ENCODE results near the gene GPR55. TPM values are rescaled to one million over a fixed set of nuclear protein-coding genes. Genes with fewer than 3 reads are reported as not detected.

The GPR55 gene
- total RNA-seq, 1 experiment from 2014 or later, result not detected

GRCh38 chr2:230913406-230914143, 11.5 kb downstream of the GPR55 start:
- BruUV-seq (replicated peaks), result no TSS peak
- Mint-ChIP-seq H3K4me3 (ENCODE audit: unreplicated experiment) (no peak overlapping the region), H3K4me1 (ENCODE audit: low read depth, unreplicated experiment) (peaks cover 5% of the 10 kb centered on the region), H3K27me3 (ENCODE audit: insufficient read depth, unreplicated experiment) (peaks cover 3% of the 10 kb centered on the region), H3K9me3 (ENCODE audit: unreplicated experiment) (no peaks in the 10 kb centered on the region), H3K27ac (ENCODE audit: unreplicated experiment) (no peak overlapping the region), H3K36me3 (ENCODE audit: insufficient read depth, unreplicated experiment) (no peaks in the 10 kb centered on the region)
- peak in 1 of 2 experiments; percentile 9 for DNase-seq
- TF ChIP-seq CTCF (IDR thresholded peaks at IDR 0.05; ENCODE audit: insufficient read depth in 1 of 2, low read depth in 1 of 2, low read length in 1 of 2, severe bottlenecking in 1 of 2, unreplicated experiment in 1 of 2), result peak; percentile 14 to 42
- intact Hi-C loops (cut with micrococcal nuclease; ENCODE audit: unreplicated experiment), result loop anchor here (1.0 to 5.0 kb wide), 2 partner anchors 41 to 89 kb away; no protein-coding TSS in a partner anchor
- CTCF ChIA-PET, result no interaction called here
- no peaks in the 10 kb centered on the region for H3K27me3 ChIP-seq (replicated peaks; ENCODE audit: control insufficient read depth, insufficient read depth, low read length)
- POLR2A ChIA-PET, result no interaction called here
- no peaks in the 10 kb centered on the region for H3K9me3 ChIP-seq
- no peak overlapping the region for H3K4me3 ChIP-seq (ENCODE audit: low read depth, low read length)
- H3K4me1 ChIP-seq, result no peaks in the 10 kb centered on the region
- H3K36me3 ChIP-seq (ENCODE audit: control insufficient read depth, insufficient read depth, low read length), result no peaks in the 10 kb centered on the region

- no peak for TF ChIP-seq CTCF (IDR thresholded peaks at IDR 0.05; ENCODE audit: insufficient read depth in 1 of 2, low read depth in 1 of 2, low read length in 1 of 2, severe bottlenecking in 1 of 2, unreplicated experiment in 1 of 2)
- Mint-ChIP-seq H3K27ac (ENCODE audit: unreplicated experiment) (no peak overlapping the region), H3K4me3 (ENCODE audit: unreplicated experiment) (no peak overlapping the region), H3K36me3 (ENCODE audit: insufficient read depth, unreplicated experiment) (no peaks in the 10 kb centered on the region), H3K4me1 (ENCODE audit: low read depth, unreplicated experiment) (peaks cover 5% of the 10 kb centered on the region), H3K27me3 (ENCODE audit: insufficient read depth, unreplicated experiment) (no peaks in the 10 kb centered on the region), H3K9me3 (ENCODE audit: unreplicated experiment) (no peaks in the 10 kb centered on the region)
- POLR2A ChIA-PET, result no interaction called here
- DNase-seq, result no peak
- no TSS peak for BruUV-seq (replicated peaks)
- Histone ChIP-seq H3K27me3 (replicated peaks; ENCODE audit: control insufficient read depth, insufficient read depth, low read length) (no peaks in the 10 kb centered on the region), H3K4me3 (ENCODE audit: low read depth, low read length) (no peak overlapping the region), H3K4me1 (no peaks in the 10 kb centered on the region), H3K9me3 (no peaks in the 10 kb centered on the region), H3K36me3 (ENCODE audit: control insufficient read depth, insufficient read depth, low read length) (no peaks in the 10 kb centered on the region)
- intact Hi-C loops (cut with micrococcal nuclease; ENCODE audit: unreplicated experiment), result loop anchor here (1.0 to 5.0 kb wide), 2 partner anchors 40 to 88 kb away; no protein-coding TSS in a partner anchor
- CTCF ChIA-PET, result no interaction called here
Observed at GRCh38 chr2:230912724-230913123, 12.3 kb downstream of the GPR55 start.

- no peaks in the 10 kb centered on the region for H3K9me3 Mint-ChIP-seq (ENCODE audit: unreplicated experiment)
- no peak for DNase-seq
- no peaks in the 10 kb centered on the region for H3K36me3 ChIP-seq (ENCODE audit: control insufficient read depth, insufficient read depth, low read length)
- H3K27me3 Mint-ChIP-seq (ENCODE audit: insufficient read depth, unreplicated experiment), result no peaks in the 10 kb centered on the region
- peaks cover 5% of the 10 kb centered on the region for H3K4me1 Mint-ChIP-seq (ENCODE audit: low read depth, unreplicated experiment)
- no TSS peak for BruUV-seq (replicated peaks)
- H3K4me3 Mint-ChIP-seq (ENCODE audit: unreplicated experiment), result no peak overlapping the region
- intact Hi-C loops (cut with micrococcal nuclease; ENCODE audit: unreplicated experiment), result loop anchor here (5.0 kb wide), 1 partner anchor 40 kb away; no protein-coding TSS in a partner anchor
- H3K27me3 ChIP-seq (replicated peaks; ENCODE audit: control insufficient read depth, insufficient read depth, low read length), result no peaks in the 10 kb centered on the region
- no peak overlapping the region for H3K4me3 ChIP-seq (ENCODE audit: low read depth, low read length)
- ChIA-PET POLR2A (no interaction called here), CTCF (no interaction called here)
- no peak for TF ChIP-seq CTCF (IDR thresholded peaks at IDR 0.05; ENCODE audit: insufficient read depth in 1 of 2, low read depth in 1 of 2, low read length in 1 of 2, severe bottlenecking in 1 of 2, unreplicated experiment in 1 of 2)
- no peaks in the 10 kb centered on the region for H3K4me1 ChIP-seq
- no peak overlapping the region for H3K27ac Mint-ChIP-seq (ENCODE audit: unreplicated experiment)
- no peaks in the 10 kb centered on the region for H3K36me3 Mint-ChIP-seq (ENCODE audit: insufficient read depth, unreplicated experiment)
- no peaks in the 10 kb centered on the region for H3K9me3 ChIP-seq
Observed at GRCh38 chr2:230912046-230912445, 13.0 kb downstream of the GPR55 start.
